ENCODE data around the gene KLHDC8B.

Gene KLHDC8B

DNA sequence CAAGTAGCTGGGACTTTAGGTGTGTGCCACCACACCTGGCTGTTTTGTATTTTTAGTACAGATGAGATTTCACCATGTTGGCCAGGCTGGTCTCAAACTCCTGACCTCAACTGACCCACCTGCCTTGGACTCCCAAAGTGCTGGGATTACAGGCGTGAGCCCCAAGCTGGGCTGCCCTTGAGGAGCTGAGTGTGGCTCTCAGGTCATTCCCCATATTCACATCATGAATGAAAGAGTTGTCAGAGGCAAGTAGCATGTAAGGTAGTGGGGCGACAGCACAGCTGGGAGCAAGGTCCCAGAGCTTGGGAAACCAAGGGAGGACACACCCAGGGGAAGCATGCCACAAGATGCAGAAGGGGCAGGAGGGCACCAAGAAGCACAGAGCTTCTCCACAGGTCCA is 10.2 kb upstream of the KLHDC8B start:
- Histone ChIP-seq H3K36me3 (ENCODE audit: insufficient read depth, low read length) (peaks cover 34% of the 10 kb centered on the region), H3K9ac (ENCODE audit: low read length) (no peak overlapping the region), H2AFZ (ENCODE audit: low read length) (no peak overlapping the region), H3K9me2 (ENCODE audit: low read depth, low read length) (no peaks in the 10 kb centered on the region), H3K4me1 (ENCODE audit: insufficient read depth, low read length, severe bottlenecking) (peaks cover 12% of the 10 kb centered on the region), H3K27me3 (ENCODE audit: insufficient read depth, low read length) (no peaks in the 10 kb centered on the region), H4K20me1 (ENCODE audit: insufficient read depth, low read length) (no peaks in the 10 kb centered on the region), H3K9me3 (ENCODE audit: low read length) (no peaks in the 10 kb centered on the region), H3K4me3 (ENCODE audit: low read depth, low read length, poor library complexity, severe bottlenecking) (no peak overlapping the region), H3K27ac (ENCODE audit: low read depth, low read length, poor library complexity, severe bottlenecking) (no peak overlapping the region), H3F3A (ENCODE audit: insufficient read depth, low read length) (no peaks in the 10 kb centered on the region), H3K4me2 (ENCODE audit: low read length) (no peak overlapping the region), H3K79me2 (ENCODE audit: insufficient read depth, low read length) (peaks cover 10% of the 10 kb centered on the region)
- TF ChIP-seq, protein P1, sequence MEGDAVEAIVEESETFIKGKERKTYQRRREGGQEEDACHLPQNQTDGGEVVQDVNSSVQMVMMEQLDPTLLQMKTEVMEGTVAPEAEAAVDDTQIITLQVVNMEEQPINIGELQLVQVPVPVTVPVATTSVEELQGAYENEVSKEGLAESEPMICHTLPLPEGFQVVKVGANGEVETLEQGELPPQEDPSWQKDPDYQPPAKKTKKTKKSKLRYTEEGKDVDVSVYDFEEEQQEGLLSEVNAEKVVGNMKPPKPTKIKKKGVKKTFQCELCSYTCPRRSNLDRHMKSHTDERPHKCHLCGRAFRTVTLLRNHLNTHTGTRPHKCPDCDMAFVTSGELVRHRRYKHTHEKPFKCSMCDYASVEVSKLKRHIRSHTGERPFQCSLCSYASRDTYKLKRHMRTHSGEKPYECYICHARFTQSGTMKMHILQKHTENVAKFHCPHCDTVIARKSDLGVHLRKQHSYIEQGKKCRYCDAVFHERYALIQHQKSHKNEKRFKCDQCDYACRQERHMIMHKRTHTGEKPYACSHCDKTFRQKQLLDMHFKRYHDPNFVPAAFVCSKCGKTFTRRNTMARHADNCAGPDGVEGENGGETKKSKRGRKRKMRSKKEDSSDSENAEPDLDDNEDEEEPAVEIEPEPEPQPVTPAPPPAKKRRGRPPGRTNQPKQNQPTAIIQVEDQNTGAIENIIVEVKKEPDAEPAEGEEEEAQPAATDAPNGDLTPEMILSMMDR (IDR thresholded peaks at IDR 0.05; ENCODE audit: low read length), result no peak
- no peak for TF ChIP-seq EZH2 (IDR thresholded peaks at IDR 0.05; ENCODE audit: borderline replicate concordance, low read length)

DNA sequence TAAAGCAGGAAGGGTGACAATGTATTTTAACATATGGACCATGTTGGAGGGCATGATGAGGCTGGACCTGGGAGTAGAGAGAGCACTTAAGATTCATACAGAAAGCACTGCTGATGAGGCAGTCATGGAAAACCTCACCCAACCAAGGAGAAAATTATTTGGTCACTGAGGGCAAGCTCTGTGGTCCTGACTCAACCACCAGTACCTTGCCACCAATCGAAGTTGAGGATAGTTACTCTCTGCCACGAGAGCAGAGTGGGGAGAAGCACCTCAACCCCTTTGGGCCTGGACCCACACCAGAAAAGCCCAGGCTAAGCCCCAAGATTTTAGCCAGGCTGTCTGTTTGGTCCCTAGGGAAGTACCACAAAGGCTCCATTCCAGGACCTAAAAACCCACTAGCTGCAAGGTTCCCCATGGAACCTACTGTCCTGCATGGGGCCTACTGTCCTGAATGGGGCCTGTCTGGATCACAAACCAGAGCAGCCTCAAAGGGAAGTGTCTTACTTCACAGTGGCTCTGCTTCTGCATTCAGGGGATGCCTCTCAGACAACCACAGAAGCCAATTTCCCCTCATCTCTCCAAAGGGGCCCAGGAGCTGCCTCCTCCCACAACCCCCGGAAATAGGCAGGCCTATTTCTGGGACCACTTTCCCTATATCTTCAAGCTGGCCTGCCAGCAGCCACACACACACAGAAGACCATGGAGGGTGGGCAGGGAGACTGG is 9.4 kb upstream of the KLHDC8B start:
- Histone ChIP-seq H3K27me3 (ENCODE audit: insufficient read depth, low read length) (no peaks in the 10 kb centered on the region), H3K36me3 (ENCODE audit: insufficient read depth, low read length) (peaks cover 34% of the 10 kb centered on the region), H3K9ac (ENCODE audit: low read length) (no peak overlapping the region), H3K4me1 (ENCODE audit: insufficient read depth, low read length, severe bottlenecking) (peaks cover 19% of the 10 kb centered on the region), H3K4me3 (ENCODE audit: low read depth, low read length, poor library complexity, severe bottlenecking) (no peak overlapping the region), H3K9me2 (ENCODE audit: low read depth, low read length) (no peaks in the 10 kb centered on the region), H3F3A (ENCODE audit: insufficient read depth, low read length) (no peaks in the 10 kb centered on the region), H3K79me2 (ENCODE audit: insufficient read depth, low read length) (peaks cover 10% of the 10 kb centered on the region), H2AFZ (ENCODE audit: low read length) (no peak overlapping the region), H3K9me3 (ENCODE audit: low read length) (no peaks in the 10 kb centered on the region), H3K27ac (ENCODE audit: low read depth, low read length, poor library complexity, severe bottlenecking) (no peak overlapping the region), H4K20me1 (ENCODE audit: insufficient read depth, low read length) (no peaks in the 10 kb centered on the region), H3K4me2 (ENCODE audit: low read length) (no peak overlapping the region)
- TF ChIP-seq, protein P1 (IDR thresholded peaks at IDR 0.05; ENCODE audit: low read length), result no peak
- no peak for TF ChIP-seq EZH2 (IDR thresholded peaks at IDR 0.05; ENCODE audit: borderline replicate concordance, low read length)

GRCh38 chr3:49162751-49163419 is 8.5 kb upstream of the KLHDC8B start:
- Histone ChIP-seq H3K36me3 (ENCODE audit: insufficient read depth, low read length) (peaks cover 34% of the 10 kb centered on the region), H3K9ac (ENCODE audit: low read length) (no peak overlapping the region), H3K4me1 (ENCODE audit: insufficient read depth, low read length, severe bottlenecking) (peaks cover 22% of the 10 kb centered on the region), H3F3A (ENCODE audit: insufficient read depth, low read length) (no peaks in the 10 kb centered on the region), H3K4me3 (ENCODE audit: low read depth, low read length, poor library complexity, severe bottlenecking) (no peak overlapping the region), H3K9me2 (ENCODE audit: low read depth, low read length) (no peaks in the 10 kb centered on the region), H3K27me3 (ENCODE audit: insufficient read depth, low read length) (no peaks in the 10 kb centered on the region), H4K20me1 (ENCODE audit: insufficient read depth, low read length) (no peaks in the 10 kb centered on the region), H3K4me2 (ENCODE audit: low read length) (no peak overlapping the region), H2AFZ (ENCODE audit: low read length) (no peak overlapping the region), H3K79me2 (ENCODE audit: insufficient read depth, low read length) (peaks cover 10% of the 10 kb centered on the region), H3K9me3 (ENCODE audit: low read length) (no peaks in the 10 kb centered on the region), H3K27ac (ENCODE audit: low read depth, low read length, poor library complexity, severe bottlenecking) (no peak overlapping the region)
- TF ChIP-seq EZH2 (IDR thresholded peaks at IDR 0.05; ENCODE audit: borderline replicate concordance, low read length), result no peak
- TF ChIP-seq, protein P1 (IDR thresholded peaks at IDR 0.05; ENCODE audit: low read length), result no peak
